HEK293 (cell line): Measurements from ENCODE around the gene SULF2.

Source experiments
- CTCF ChIA-PET: fragments of 350-600 bp; formaldehyde crosslinking; extraction: SDS; loops from one replicate; lab custom pipeline; 2021; ENCODE audit warnings: antibody characterized with exemption; lab: Yijun Ruan, JAX
- POLR2A ChIA-PET: fragments of 300-600 bp; formaldehyde crosslinking; extraction: SDS; loops from one replicate; lab custom pipeline; 2020; ENCODE audit warnings: antibody characterized with exemption, inconsistent platforms; lab: Yijun Ruan, JAX
- H3K27ac ChIP-seq: fragments of 200-500 bp; sonication (Bioruptor generic); 2 replicates; pipeline ENCODE4 v1.5.1; 2014; ENCODE audit warnings: low read depth, low read length, control low read depth, inconsistent platforms; ENCODE audit errors: extremely low read depth
- H3K36me3 ChIP-seq, 2 experiments: fragments of 200-500 bp in 1 of 2; sonication (Bioruptor generic) in 1 of 2; 1 replicate in 1 of 2; 2 replicates in 1 of 2; pipeline ENCODE4 v1.5.1; 2014 to 2017; ENCODE audit warnings: inconsistent platforms in 2 of 2, low read length in 2 of 2; ENCODE audit not compliant: control insufficient read depth in 2 of 2, insufficient read depth in 1 of 2
- H3K4me1 ChIP-seq: fragments of 200-500 bp; sonication (Bioruptor generic); 2 replicates; pipeline ENCODE4 v1.5.1; 2014; ENCODE audit warnings: mild to moderate bottlenecking, low read length, inconsistent platforms; ENCODE audit not compliant: control insufficient read depth, insufficient read depth
- H3K4me3 ChIP-seq: 2 replicates; pipeline ENCODE4 v1.5.1; 2011; ENCODE audit warnings: low read depth, mild to moderate bottlenecking, control low read depth, low read length, moderate library complexity
- H3K9me3 ChIP-seq: fragments of 200-500 bp; sonication (Bioruptor generic); 2 replicates; pipeline ENCODE4 v1.5.1; 2014; ENCODE audit warnings: low read depth, low read length, inconsistent platforms; ENCODE audit not compliant: control insufficient read depth, insufficient read depth
- GLI4 ChIP-seq: fragments of 450-650 bp; formaldehyde crosslinking; IDR thresholded peaks from 2 replicates; pipeline ENCODE4 v1.5.1; 2016; ENCODE audit warnings: missing biosample characterization, missing genetic modification characterization
- GLIS1 ChIP-seq: fragments of 450-650 bp; formaldehyde crosslinking; IDR thresholded peaks from 2 replicates; pipeline ENCODE4 v1.5.1; 2016; ENCODE audit warnings: missing biosample characterization, missing genetic modification characterization
- KLF7 ChIP-seq: fragments of 450-650 bp; formaldehyde crosslinking; IDR thresholded peaks from 2 replicates; pipeline ENCODE4 v1.5.1; 2016; ENCODE audit warnings: missing biosample characterization, missing genetic modification characterization, borderline replicate concordance
- KLF8 ChIP-seq: fragments of 450-650 bp; formaldehyde crosslinking; IDR thresholded peaks from 2 replicates; pipeline ENCODE4 v1.5.1; 2016; ENCODE audit warnings: missing biosample characterization, missing genetic modification characterization
- OSR2 ChIP-seq: fragments of 450-650 bp; formaldehyde crosslinking; IDR thresholded peaks from 2 replicates; pipeline ENCODE4 v1.5.1; 2016; ENCODE audit warnings: missing biosample characterization, missing genetic modification characterization
- YY1 ChIP-seq: fragments of 450-650 bp; formaldehyde crosslinking; IDR thresholded peaks from 2 replicates; pipeline ENCODE4 v1.5.1; 2018; ENCODE audit warnings: missing biosample characterization, missing genetic modification characterization
- ZBTB1 ChIP-seq: fragments of 450-650 bp; formaldehyde crosslinking; IDR thresholded peaks from 2 replicates; pipeline ENCODE4 v1.5.1; 2016; ENCODE audit warnings: missing biosample characterization, missing genetic modification characterization
- ZBTB8A ChIP-seq: fragments of 450-650 bp; formaldehyde crosslinking; IDR thresholded peaks from 2 replicates; pipeline ENCODE4 v1.5.1; 2016; ENCODE audit warnings: missing biosample characterization, missing genetic modification characterization
- ZNF132 ChIP-seq: fragments of 450-650 bp; formaldehyde crosslinking; IDR thresholded peaks from 2 replicates; pipeline ENCODE4 v1.5.1; 2017; ENCODE audit warnings: missing biosample characterization, missing genetic modification characterization, borderline replicate concordance
- ZNF24 ChIP-seq: fragments of 450-650 bp; formaldehyde crosslinking; IDR thresholded peaks from 2 replicates; pipeline ENCODE4 v1.5.1; 2016; ENCODE audit warnings: missing biosample characterization, missing genetic modification characterization
- ZNF266 ChIP-seq: fragments of 450-650 bp; formaldehyde crosslinking; IDR thresholded peaks from 2 replicates; pipeline ENCODE4 v1.5.1; 2016; ENCODE audit warnings: missing biosample characterization, missing genetic modification characterization, low read depth
- ZNF350 ChIP-seq: fragments of 450-650 bp; formaldehyde crosslinking; IDR thresholded peaks from 2 replicates; pipeline ENCODE4 v1.5.0; 2017; ENCODE audit warnings: missing biosample characterization, mild to moderate bottlenecking, missing genetic modification characterization
- ZNF354C ChIP-seq: fragments of 450-650 bp; formaldehyde crosslinking; IDR thresholded peaks from 2 replicates; pipeline ENCODE4 v1.5.1; 2016; ENCODE audit warnings: missing biosample characterization, missing genetic modification characterization, low read depth, borderline replicate concordance
- ZNF433 ChIP-seq: fragments of 450-650 bp; formaldehyde crosslinking; IDR thresholded peaks from 2 replicates; pipeline ENCODE4 v1.5.1; 2016; ENCODE audit warnings: missing biosample characterization, missing genetic modification characterization, low read depth
- ZNF473 ChIP-seq: fragments of 450-650 bp; formaldehyde crosslinking; IDR thresholded peaks from 2 replicates; pipeline ENCODE4 v1.5.1; 2017; ENCODE audit warnings: missing biosample characterization, missing genetic modification characterization
- ZNF501 ChIP-seq: fragments of 450-650 bp; formaldehyde crosslinking; IDR thresholded peaks from 2 replicates; pipeline ENCODE4 v1.5.1; 2016; ENCODE audit warnings: missing biosample characterization, missing genetic modification characterization
- ZNF510 ChIP-seq: fragments of 450-650 bp; formaldehyde crosslinking; IDR thresholded peaks from 2 replicates; pipeline ENCODE4 v1.5.1; 2018; ENCODE audit warnings: mild to moderate bottlenecking, missing genetic modification characterization, missing biosample characterization; ENCODE audit not compliant: insufficient replicate concordance
- ZNF544 ChIP-seq: fragments of 450-650 bp; formaldehyde crosslinking; IDR thresholded peaks from 2 replicates; pipeline ENCODE4 v1.5.0; 2017; ENCODE audit warnings: missing biosample characterization, missing genetic modification characterization
- ZNF548 ChIP-seq: fragments of 450-650 bp; formaldehyde crosslinking; IDR thresholded peaks from 2 replicates; pipeline ENCODE4 v1.5.1; 2016; ENCODE audit warnings: missing biosample characterization, missing genetic modification characterization
- ZNF549 ChIP-seq: fragments of 450-650 bp; IDR thresholded peaks from 2 replicates; pipeline ENCODE4 v1.5.1; 2018; ENCODE audit warnings: missing biosample characterization, missing genetic modification characterization, mild to moderate bottlenecking, inconsistent platforms, moderate library complexity
- ZNF561 ChIP-seq: fragments of 450-650 bp; IDR thresholded peaks from 2 replicates; pipeline ENCODE4 v1.5.1; 2018; ENCODE audit warnings: missing biosample characterization, missing genetic modification characterization, borderline replicate concordance
- ZNF571 ChIP-seq: fragments of 450-650 bp; formaldehyde crosslinking; IDR thresholded peaks from 2 replicates; pipeline ENCODE4 v1.5.0; 2017; ENCODE audit warnings: missing biosample characterization, missing genetic modification characterization
- ZNF660 ChIP-seq: fragments of 450-650 bp; IDR thresholded peaks from 2 replicates; pipeline ENCODE4 v1.5.1; 2018; ENCODE audit warnings: missing biosample characterization, mild to moderate bottlenecking, missing genetic modification characterization
- ZNF785 ChIP-seq: fragments of 450-650 bp; formaldehyde crosslinking; IDR thresholded peaks from 2 replicates; pipeline ENCODE4 v1.5.1; 2016; ENCODE audit warnings: missing biosample characterization, missing genetic modification characterization
- ZNF830 ChIP-seq: fragments of 450-650 bp; IDR thresholded peaks from 2 replicates; pipeline ENCODE4 v1.5.0; 2018; ENCODE audit warnings: missing biosample characterization, missing genetic modification characterization, low read depth, mild to moderate bottlenecking, moderate library complexity
- ZSCAN30 ChIP-seq: fragments of 450-650 bp; IDR thresholded peaks from 2 replicates; pipeline ENCODE4 v1.5.1; 2018; ENCODE audit warnings: missing biosample characterization, mild to moderate bottlenecking, missing genetic modification characterization, moderate library complexity
- TF ChIP-seq, protein P1 (sequence below): fragments of 450-650 bp; IDR thresholded peaks from 2 replicates; pipeline ENCODE4 v1.5.1; 2018; ENCODE audit warnings: missing biosample characterization, missing genetic modification characterization
- TF ChIP-seq, protein P2 (sequence below): fragments of 450-650 bp; formaldehyde crosslinking; IDR thresholded peaks from 2 replicates; pipeline ENCODE4 v1.5.1; 2016; ENCODE audit warnings: missing biosample characterization, missing genetic modification characterization
- TF ChIP-seq, protein P3 (sequence below): fragments of 450-650 bp; formaldehyde crosslinking; IDR thresholded peaks from 2 replicates; pipeline ENCODE4 v1.5.1; 2016; ENCODE audit warnings: missing biosample characterization, missing genetic modification characterization
- TF ChIP-seq, protein P4 (sequence below): fragments of 450-650 bp; formaldehyde crosslinking; IDR thresholded peaks from 2 replicates; pipeline ENCODE4 v1.5.1; 2017; ENCODE audit warnings: missing biosample characterization, missing genetic modification characterization
- TF ChIP-seq, protein P5 (sequence below): fragments of 450-650 bp; IDR thresholded peaks from 2 replicates; pipeline ENCODE4 v1.5.1; 2018; ENCODE audit warnings: missing biosample characterization, mild to moderate bottlenecking, missing genetic modification characterization

The SULF2 gene

DNA sequence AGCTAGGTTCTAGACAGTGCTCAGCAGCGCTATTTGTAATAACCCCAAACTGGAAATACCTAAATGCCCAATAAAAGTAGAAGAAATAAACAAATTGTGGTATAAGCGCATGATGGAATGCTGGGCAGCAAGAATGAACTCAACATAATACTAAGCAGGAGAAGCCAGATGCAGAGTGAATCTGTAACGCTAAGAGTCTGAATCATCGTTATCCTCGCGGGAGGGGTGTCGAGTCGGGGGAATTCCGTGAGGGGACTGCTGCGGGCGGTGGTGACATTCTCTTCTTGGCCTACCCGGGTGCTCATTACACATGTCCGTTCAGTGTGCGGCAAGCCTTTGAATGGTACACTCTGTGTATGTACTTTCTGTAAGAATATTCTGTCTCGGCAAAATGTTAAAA is 83.7 kb downstream of the SULF2 start:
- TF ChIP-seq ZNF266 (tag by site-specific recombination) (no peak), ZNF548 (no peak), ZNF501 (no peak), KLF8 (tag by site-specific recombination) (no peak), ZBTB1 (tag by site-specific recombination) (no peak), ZBTB8A (tag by site-specific recombination) (no peak), ZNF830 (tag by site-specific recombination) (no peak), KLF7 (tag by site-specific recombination) (no peak), ZNF785 (tag by site-specific recombination) (no peak), GLI4 (tag by site-specific recombination) (no peak), ZNF354C (tag by site-specific recombination) (no peak), ZNF510 (no peak), ZNF660 (no peak), ZNF561 (tag by site-specific recombination) (no peak), ZNF549 (tag by site-specific recombination) (no peak), ZNF433 (tag by site-specific recombination) (no peak), ZSCAN30 (tag by site-specific recombination) (no peak), ZNF350 (tag by site-specific recombination) (no peak)
- TF ChIP-seq, protein P1, sequence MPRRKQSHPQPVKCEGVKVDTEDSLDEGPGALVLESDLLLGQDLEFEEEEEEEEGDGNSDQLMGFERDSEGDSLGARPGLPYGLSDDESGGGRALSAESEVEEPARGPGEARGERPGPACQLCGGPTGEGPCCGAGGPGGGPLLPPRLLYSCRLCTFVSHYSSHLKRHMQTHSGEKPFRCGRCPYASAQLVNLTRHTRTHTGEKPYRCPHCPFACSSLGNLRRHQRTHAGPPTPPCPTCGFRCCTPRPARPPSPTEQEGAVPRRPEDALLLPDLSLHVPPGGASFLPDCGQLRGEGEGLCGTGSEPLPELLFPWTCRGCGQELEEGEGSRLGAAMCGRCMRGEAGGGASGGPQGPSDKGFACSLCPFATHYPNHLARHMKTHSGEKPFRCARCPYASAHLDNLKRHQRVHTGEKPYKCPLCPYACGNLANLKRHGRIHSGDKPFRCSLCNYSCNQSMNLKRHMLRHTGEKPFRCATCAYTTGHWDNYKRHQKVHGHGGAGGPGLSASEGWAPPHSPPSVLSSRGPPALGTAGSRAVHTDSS (tag by site-specific recombination) = no peak
- TF ChIP-seq, protein P2, sequence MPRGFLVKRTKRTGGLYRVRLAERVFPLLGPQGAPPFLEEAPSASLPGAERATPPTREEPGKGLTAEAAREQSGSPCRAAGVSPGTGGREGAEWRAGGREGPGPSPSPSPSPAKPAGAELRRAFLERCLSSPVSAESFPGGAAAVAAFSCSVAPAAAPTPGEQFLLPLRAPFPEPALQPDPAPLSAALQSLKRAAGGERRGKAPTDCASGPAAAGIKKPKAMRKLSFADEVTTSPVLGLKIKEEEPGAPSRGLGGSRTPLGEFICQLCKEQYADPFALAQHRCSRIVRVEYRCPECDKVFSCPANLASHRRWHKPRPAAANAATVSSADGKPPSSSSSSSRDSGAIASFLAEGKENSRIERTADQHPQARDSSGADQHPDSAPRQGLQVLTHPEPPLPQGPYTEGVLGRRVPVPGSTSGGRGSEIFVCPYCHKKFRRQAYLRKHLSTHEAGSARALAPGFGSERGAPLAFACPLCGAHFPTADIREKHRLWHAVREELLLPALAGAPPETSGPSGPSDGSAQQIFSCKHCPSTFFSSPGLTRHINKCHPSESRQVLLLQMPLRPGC (tag by site-specific recombination) = no peak
- Histone ChIP-seq H3K4me3 (no peak overlapping the region), H3K27ac (no peak overlapping the region), H3K9me3 (no peaks in the 10 kb centered on the region), H3K4me1 (no peaks in the 10 kb centered on the region), H3K36me3 (peaks cover 0 to 29% of the 10 kb centered on the region in 2 experiments; a peak in 2 of 3 replicates)
- POLR2A ChIA-PET = no interaction called here
- CTCF ChIA-PET = interaction anchor here (0.6 kb wide), 1 partner anchor 23 kb away, joined by 3 read pairs; no protein-coding TSS in a partner anchor

DNA sequence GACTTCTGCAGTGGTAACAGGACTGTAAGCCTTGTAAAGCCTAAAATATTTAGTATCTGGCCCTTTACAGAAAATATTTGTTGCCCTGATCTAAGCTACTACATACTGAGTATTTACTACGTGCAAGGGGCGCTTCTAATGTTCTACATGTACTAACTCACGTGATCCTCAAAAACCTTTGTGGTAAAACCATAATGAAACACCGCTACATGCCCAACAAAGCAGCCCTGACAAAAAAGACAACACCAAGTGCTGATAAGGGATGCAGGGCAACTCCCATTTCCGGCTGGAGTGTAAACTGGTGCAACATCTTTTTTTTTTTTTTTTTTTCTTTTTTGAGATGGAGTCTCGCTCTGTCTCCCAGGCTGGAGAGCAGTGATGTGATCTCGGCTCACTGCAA is 85.0 kb downstream of the SULF2 start:
- Histone ChIP-seq H3K36me3 (peaks cover 0 to 29% of the 10 kb centered on the region in 2 experiments; a peak in 1 of 3 replicates), H3K27ac (no peak overlapping the region), H3K9me3 (no peaks in the 10 kb centered on the region), H3K4me3 (no peak overlapping the region), H3K4me1 (no peaks in the 10 kb centered on the region)
- POLR2A ChIA-PET = no interaction called here
- CTCF ChIA-PET = interaction anchor here (0.6 to 1.0 kb wide), 3 partner anchors 60 to 920 kb away, joined by 3 read pairs; no protein-coding TSS in a partner anchor
- TF ChIP-seq YY1 (tag by site-specific recombination) = no peak
- TF ChIP-seq, protein P3, sequence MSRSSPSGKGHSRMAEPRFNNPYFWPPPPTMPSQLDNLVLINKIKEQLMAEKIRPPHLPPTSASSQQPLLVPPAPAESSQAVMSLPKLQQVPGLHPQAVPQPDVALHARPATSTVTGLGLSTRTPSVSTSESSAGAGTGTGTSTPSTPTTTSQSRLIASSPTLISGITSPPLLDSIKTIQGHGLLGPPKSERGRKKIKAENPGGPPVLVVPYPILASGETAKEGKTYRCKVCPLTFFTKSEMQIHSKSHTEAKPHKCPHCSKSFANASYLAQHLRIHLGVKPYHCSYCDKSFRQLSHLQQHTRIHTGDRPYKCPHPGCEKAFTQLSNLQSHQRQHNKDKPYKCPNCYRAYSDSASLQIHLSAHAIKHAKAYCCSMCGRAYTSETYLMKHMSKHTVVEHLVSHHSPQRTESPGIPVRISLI (tag by site-specific recombination) = no peak
- TF ChIP-seq ZNF24 (tag by site-specific recombination) = no peak
- TF ChIP-seq ZNF510 = no peak
- no peak for TF ChIP-seq ZNF473 (tag by site-specific recombination)
- no peak for TF ChIP-seq ZNF544 (tag by site-specific recombination)
- TF ChIP-seq GLIS1 = no peak
- TF ChIP-seq, protein P4, sequence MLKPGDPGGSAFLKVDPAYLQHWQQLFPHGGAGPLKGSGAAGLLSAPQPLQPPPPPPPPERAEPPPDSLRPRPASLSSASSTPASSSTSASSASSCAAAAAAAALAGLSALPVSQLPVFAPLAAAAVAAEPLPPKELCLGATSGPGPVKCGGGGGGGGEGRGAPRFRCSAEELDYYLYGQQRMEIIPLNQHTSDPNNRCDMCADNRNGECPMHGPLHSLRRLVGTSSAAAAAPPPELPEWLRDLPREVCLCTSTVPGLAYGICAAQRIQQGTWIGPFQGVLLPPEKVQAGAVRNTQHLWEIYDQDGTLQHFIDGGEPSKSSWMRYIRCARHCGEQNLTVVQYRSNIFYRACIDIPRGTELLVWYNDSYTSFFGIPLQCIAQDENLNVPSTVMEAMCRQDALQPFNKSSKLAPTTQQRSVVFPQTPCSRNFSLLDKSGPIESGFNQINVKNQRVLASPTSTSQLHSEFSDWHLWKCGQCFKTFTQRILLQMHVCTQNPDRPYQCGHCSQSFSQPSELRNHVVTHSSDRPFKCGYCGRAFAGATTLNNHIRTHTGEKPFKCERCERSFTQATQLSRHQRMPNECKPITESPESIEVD = no peak
- no peak for TF ChIP-seq ZNF571
- TF ChIP-seq OSR2 (tag by site-specific recombination) = no peak
- no peak for TF ChIP-seq ZNF132 (tag by site-specific recombination)
- TF ChIP-seq, protein P5, sequence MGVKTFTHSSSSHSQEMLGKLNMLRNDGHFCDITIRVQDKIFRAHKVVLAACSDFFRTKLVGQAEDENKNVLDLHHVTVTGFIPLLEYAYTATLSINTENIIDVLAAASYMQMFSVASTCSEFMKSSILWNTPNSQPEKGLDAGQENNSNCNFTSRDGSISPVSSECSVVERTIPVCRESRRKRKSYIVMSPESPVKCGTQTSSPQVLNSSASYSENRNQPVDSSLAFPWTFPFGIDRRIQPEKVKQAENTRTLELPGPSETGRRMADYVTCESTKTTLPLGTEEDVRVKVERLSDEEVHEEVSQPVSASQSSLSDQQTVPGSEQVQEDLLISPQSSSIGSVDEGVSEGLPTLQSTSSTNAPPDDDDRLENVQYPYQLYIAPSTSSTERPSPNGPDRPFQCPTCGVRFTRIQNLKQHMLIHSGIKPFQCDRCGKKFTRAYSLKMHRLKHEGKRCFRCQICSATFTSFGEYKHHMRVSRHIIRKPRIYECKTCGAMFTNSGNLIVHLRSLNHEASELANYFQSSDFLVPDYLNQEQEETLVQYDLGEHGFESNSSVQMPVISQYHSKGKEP (tag by site-specific recombination) = no peak
